OCI-LY7 (cell line): ENCODE data around the gene SGIP1.

Experiments
- EZH2phosphoT487 ChIP-seq: fragments of 200-600 bp; sonication (generic); IDR thresholded peaks from 2 replicates; pipeline ENCODE4 v1.6.1; 2018; ENCODE audit warnings: low read depth, borderline replicate concordance, mild to moderate bottlenecking, mixed run types, antibody characterized with exemption, low read length, moderate library complexity, mixed read lengths
- TF ChIP-seq, protein P1 (sequence below): fragments of 200-600 bp; sonication (generic); conservative IDR thresholded peaks from 2 replicates; pipeline ENCODE4 v1.5.1; 2014; ENCODE audit warnings: mild to moderate bottlenecking, antibody characterized with exemption, low read length, moderate library complexity, mixed read lengths

DNA sequence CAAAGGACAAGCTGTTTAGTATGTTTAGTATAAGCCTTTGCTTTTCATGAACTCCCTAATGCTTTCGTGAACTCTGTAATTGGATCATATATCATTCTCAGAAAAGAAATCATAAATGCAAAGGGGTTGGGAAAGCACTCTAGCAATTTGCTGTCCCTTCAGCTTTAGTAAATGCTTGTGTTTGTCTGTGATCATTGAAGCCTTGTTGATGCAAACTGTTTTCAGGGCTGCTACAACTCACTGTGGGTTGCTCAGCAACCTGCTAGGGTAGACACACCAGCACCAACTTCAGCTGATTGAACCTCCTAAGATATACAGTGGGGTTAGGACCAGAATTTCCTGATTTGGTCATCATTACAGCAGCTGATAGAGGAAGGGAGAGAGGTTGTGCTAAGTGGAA, 95.0 kb downstream of the SGIP1 start:
- TF ChIP-seq, protein P1, sequence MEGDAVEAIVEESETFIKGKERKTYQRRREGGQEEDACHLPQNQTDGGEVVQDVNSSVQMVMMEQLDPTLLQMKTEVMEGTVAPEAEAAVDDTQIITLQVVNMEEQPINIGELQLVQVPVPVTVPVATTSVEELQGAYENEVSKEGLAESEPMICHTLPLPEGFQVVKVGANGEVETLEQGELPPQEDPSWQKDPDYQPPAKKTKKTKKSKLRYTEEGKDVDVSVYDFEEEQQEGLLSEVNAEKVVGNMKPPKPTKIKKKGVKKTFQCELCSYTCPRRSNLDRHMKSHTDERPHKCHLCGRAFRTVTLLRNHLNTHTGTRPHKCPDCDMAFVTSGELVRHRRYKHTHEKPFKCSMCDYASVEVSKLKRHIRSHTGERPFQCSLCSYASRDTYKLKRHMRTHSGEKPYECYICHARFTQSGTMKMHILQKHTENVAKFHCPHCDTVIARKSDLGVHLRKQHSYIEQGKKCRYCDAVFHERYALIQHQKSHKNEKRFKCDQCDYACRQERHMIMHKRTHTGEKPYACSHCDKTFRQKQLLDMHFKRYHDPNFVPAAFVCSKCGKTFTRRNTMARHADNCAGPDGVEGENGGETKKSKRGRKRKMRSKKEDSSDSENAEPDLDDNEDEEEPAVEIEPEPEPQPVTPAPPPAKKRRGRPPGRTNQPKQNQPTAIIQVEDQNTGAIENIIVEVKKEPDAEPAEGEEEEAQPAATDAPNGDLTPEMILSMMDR, result no peak
- TF ChIP-seq EZH2phosphoT487, result no peak
